Ramos (cell line): ENCODE results near the gene TMEM33.

Source experiments
- in situ Hi-C: fragments of 300-500 bp; cut with MboI; formaldehyde crosslinking; loops from one replicate; pipeline ENCODE4 v1.14.3; 2022; ENCODE audit warnings: low sequenced_read_pairs; ENCODE audit not compliant: unreplicated experiment

Gene TMEM33

GRCh38 chr4:41991916-41992767 lies 56.9 kb downstream of the TMEM33 start:
- in situ Hi-C loops, result no loop called here

GRCh38 chr4:41992967-41993857 lies 58.0 kb downstream of the TMEM33 start:
- in situ Hi-C loops, result no loop called here

- in situ Hi-C loops, result no loop called here
Observed at GRCh38 chr4:41994461-41994985, 59.3 kb downstream of the TMEM33 start.

- in situ Hi-C loops, result no loop called here
Observed at GRCh38 chr4:41998019-41998418, 62.8 kb downstream of the TMEM33 start.

GRCh38 chr4:41999321-41999720 lies 64.1 kb downstream of the TMEM33 start:
- in situ Hi-C loops, result no loop called here

GRCh38 chr4:42008011-42008786 lies 73.0 kb downstream of the TMEM33 start:
- in situ Hi-C loops, result no loop called here
